DND-41 (cell line): ENCODE data around the gene ATAD3B.

Source experiments
- ATAC-seq: fragments of 200-7000 bp; cut with Tn5 transposase; 3 replicates; pipeline ENCODE4 v1.9.1; 2021; ENCODE audit warnings: low read depth; ENCODE audit not compliant: insufficient read depth
- DNase-seq: peaks from one replicate; pipeline ENCODE4 v3.0.0-alpha.2; 2020
- H2AFZ ChIP-seq: 2 replicates; pipeline ENCODE4 v1.6.0; 2012; ENCODE audit warnings: low read depth, low read length
- H3K27ac ChIP-seq: 2 replicates; pipeline ENCODE4 v1.5.1; 2012; ENCODE audit warnings: low read length, inconsistent platforms
- H3K27me3 ChIP-seq: fragments of 200-600 bp; sonication (generic); 2 replicates; pipeline ENCODE4 v1.6.0; 2012; ENCODE audit warnings: low read length, mild to moderate bottlenecking, inconsistent platforms; ENCODE audit not compliant: insufficient read depth, poor library complexity
- H3K36me3 ChIP-seq: 2 replicates; pipeline ENCODE4 v1.5.1; 2012; ENCODE audit warnings: low read length, inconsistent platforms; ENCODE audit not compliant: insufficient read depth
- H3K4me1 ChIP-seq: 2 replicates; pipeline ENCODE4 v1.5.1; 2012; ENCODE audit warnings: mild to moderate bottlenecking, low read length; ENCODE audit not compliant: insufficient read depth
- H3K4me2 ChIP-seq: 2 replicates; pipeline ENCODE4 v1.6.0; 2012; ENCODE audit warnings: mild to moderate bottlenecking, moderate library complexity, low read length, inconsistent platforms; ENCODE audit not compliant: insufficient read depth
- H3K4me3 ChIP-seq, 2 experiments: fragments of 200-600 bp in 1 of 2; shearing (Covaris generic) in 1 of 2; 2 replicates each; pipeline ENCODE4 v1.5.1; 2012 to 2016; ENCODE audit warnings: inconsistent platforms in 2 of 2, low read length in 2 of 2, mild to moderate bottlenecking in 2 of 2, low read depth in 1 of 2, moderate library complexity in 1 of 2
- H3K79me2 ChIP-seq: 2 replicates; pipeline ENCODE4 v1.6.0; 2012; ENCODE audit warnings: low read length, inconsistent platforms; ENCODE audit not compliant: insufficient read depth
- H3K9ac ChIP-seq: 2 replicates; pipeline ENCODE4 v1.6.0; 2012; ENCODE audit warnings: low read depth, mild to moderate bottlenecking, inconsistent platforms, low read length, moderate library complexity
- H3K9me3 ChIP-seq: 2 replicates; pipeline ENCODE4 v1.5.1; 2012; ENCODE audit warnings: low read length, moderate library complexity, mild to moderate bottlenecking, inconsistent platforms; ENCODE audit not compliant: insufficient read depth, severe bottlenecking
- H4K20me1 ChIP-seq: 2 replicates; pipeline ENCODE4 v1.6.0; 2012; ENCODE audit warnings: low read length; ENCODE audit not compliant: insufficient read depth
- CTCF ChIP-seq: IDR thresholded peaks from 2 replicates; pipeline ENCODE4 v1.5.1; 2012; ENCODE audit warnings: borderline replicate concordance, low read length, moderate library complexity, mild to moderate bottlenecking; ENCODE audit not compliant: poor library complexity, severe bottlenecking; ENCODE audit errors: extremely low read depth
- EZH2 ChIP-seq: IDR thresholded peaks from 3 replicates; pipeline ENCODE4 v1.6.1; 2012; ENCODE audit warnings: borderline replicate concordance, low read depth, mild to moderate bottlenecking, moderate library complexity, low read length, inconsistent platforms; ENCODE audit not compliant: severe bottlenecking

The ATAD3B gene

GRCh38 chr1:1460540-1461130 is 10.9 kb upstream of the ATAD3B start:
- Histone ChIP-seq H3K9me3 (no peaks in the 10 kb centered on the region), H3K4me2 (no peak overlapping the region), H3K36me3 (no peaks in the 10 kb centered on the region), H3K27ac (no peak overlapping the region), H3K4me3 (no peak overlapping the region), H3K27me3 (no peaks in the 10 kb centered on the region), H3K9ac (no peak overlapping the region), H3K79me2 (no peaks in the 10 kb centered on the region), H4K20me1 (no peaks in the 10 kb centered on the region), H2AFZ (no peak overlapping the region), H3K4me1 (no peaks in the 10 kb centered on the region)
- no peak for ATAC-seq
- DNase-seq, result no peak
- no peak for TF ChIP-seq EZH2
- TF ChIP-seq CTCF, result no peak

GRCh38 chr1:1461721-1462317 is 9.7 kb upstream of the ATAD3B start:
- no peak overlapping the region for H3K4me3 ChIP-seq
- no peaks in the 10 kb centered on the region for H3K4me1 ChIP-seq
- H3K79me2 ChIP-seq, result no peaks in the 10 kb centered on the region
- no peaks in the 10 kb centered on the region for H3K9me3 ChIP-seq
- no peaks in the 10 kb centered on the region for H3K36me3 ChIP-seq
- ATAC-seq (peak; percentile 52; the same call in 2 of the 3 replicates), DNase-seq (no peak)
- H3K27ac ChIP-seq, result no peak overlapping the region
- H3K4me2 ChIP-seq, result no peak overlapping the region
- H4K20me1 ChIP-seq, result no peaks in the 10 kb centered on the region
- H3K27me3 ChIP-seq, result no peaks in the 10 kb centered on the region
- no peak for TF ChIP-seq CTCF
- no peak for TF ChIP-seq EZH2
- no peak overlapping the region for H2AFZ ChIP-seq
- H3K9ac ChIP-seq, result no peak overlapping the region

- no peaks in the 10 kb centered on the region for H3K27me3 ChIP-seq
- H3K4me1 ChIP-seq, result no peaks in the 10 kb centered on the region
- no peak overlapping the region for H3K4me2 ChIP-seq
- H4K20me1 ChIP-seq, result no peaks in the 10 kb centered on the region
- H3K79me2 ChIP-seq, result no peaks in the 10 kb centered on the region
- ATAC-seq (no peak), DNase-seq (no peak)
- H3K36me3 ChIP-seq, result no peaks in the 10 kb centered on the region
- no peaks in the 10 kb centered on the region for H3K9me3 ChIP-seq
- no peak overlapping the region for H2AFZ ChIP-seq
- no peak overlapping the region for H3K4me3 ChIP-seq
- no peak for TF ChIP-seq EZH2
- no peak for TF ChIP-seq CTCF
- H3K9ac ChIP-seq, result no peak overlapping the region
- no peak overlapping the region for H3K27ac ChIP-seq
Measured at GRCh38 chr1:1462318-1462966, 9.1 kb upstream of the ATAD3B start.
